Chondrocyte (in vitro differentiated cells): ENCODE measurements around the gene PDE4D. TPM values are rescaled to one million over a fixed set of nuclear protein-coding genes. Genes with fewer than 3 reads are reported as not detected.

Experiments used
- DNase-seq: peaks from one replicate; pipeline ENCODE4 v3.0.0; 2021; ENCODE audit warnings: mixed read lengths, low spot score
- H3K27ac Mint-ChIP-seq: one replicate; pipeline ENCODE4 v1.8.0; 2021; ENCODE audit warnings: mild to moderate bottlenecking, moderate library complexity, mixed read lengths; ENCODE audit not compliant: unreplicated experiment
- H3K27me3 Mint-ChIP-seq: 2 replicates; pipeline ENCODE4 v1.8.0; 2021; ENCODE audit warnings: low read depth, mixed read lengths
- H3K36me3 Mint-ChIP-seq: 2 replicates; pipeline ENCODE4 v1.8.0; 2021; ENCODE audit warnings: low read depth, mixed read lengths
- H3K4me1 Mint-ChIP-seq: 2 replicates; pipeline ENCODE4 v1.8.0; 2021; ENCODE audit warnings: low read depth, mild to moderate bottlenecking, mixed read lengths
- H3K4me3 Mint-ChIP-seq: one replicate; pipeline ENCODE4 v1.8.0; 2021; ENCODE audit warnings: mild to moderate bottlenecking, moderate library complexity, mixed read lengths; ENCODE audit not compliant: unreplicated experiment
- H3K9me3 Mint-ChIP-seq: 2 replicates; pipeline ENCODE4 v1.8.0; 2021; ENCODE audit warnings: low read depth, mixed read lengths
- CTCF ChIP-seq: fragments of 200-600 bp; sonication (generic); IDR thresholded peaks from 2 replicates; pipeline ENCODE4 v1.5.0; 2021; ENCODE audit warnings: antibody characterized with exemption, mild to moderate bottlenecking, moderate library complexity
- total RNA-seq: library from RNA; stranded (reverse); gene quantifications from 3 replicates; pipeline ENCODE4 v1.2.1, GENCODE V29; 2021

PDE4D gene
- total RNA-seq, 1 donor from 2014 or later = 21.1 TPM

GRCh38 chr5:59241552-59241951, 652.0 kb downstream of the PDE4D start:
- peaks cover 74% of the 10 kb centered on the region for H3K4me1 Mint-ChIP-seq
- DNase-seq = no peak
- no peaks in the 10 kb centered on the region for H3K36me3 Mint-ChIP-seq
- no peak overlapping the region for H3K4me3 Mint-ChIP-seq
- H3K27me3 Mint-ChIP-seq = no peaks in the 10 kb centered on the region
- H3K27ac Mint-ChIP-seq = peak overlapping the region; percentile 60
- H3K9me3 Mint-ChIP-seq = no peaks in the 10 kb centered on the region
- no peak for TF ChIP-seq CTCF

DNA sequence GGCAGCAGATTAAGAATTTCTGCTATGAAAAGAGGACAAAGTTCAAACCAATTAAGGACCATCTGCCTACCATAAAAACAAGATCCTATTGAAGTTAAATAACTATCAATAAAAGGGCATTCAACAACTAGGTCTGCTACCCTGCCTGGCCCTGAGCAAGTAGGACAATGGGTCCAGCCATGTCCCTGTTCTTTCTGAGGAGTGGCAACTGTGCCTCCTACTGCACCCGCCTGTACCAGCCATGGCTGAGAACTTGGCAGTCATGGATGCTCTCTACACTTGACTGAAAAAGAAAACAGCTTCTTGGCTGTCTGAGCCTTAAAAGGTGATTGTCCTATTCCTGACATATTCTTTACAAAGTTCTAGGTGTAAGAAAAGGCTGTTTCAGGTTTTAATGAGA, 652.4 kb downstream of the PDE4D start:
- H3K4me1 Mint-ChIP-seq = peaks cover 74% of the 10 kb centered on the region
- H3K27ac Mint-ChIP-seq = peak overlapping the region; percentile 60
- no peaks in the 10 kb centered on the region for H3K27me3 Mint-ChIP-seq
- TF ChIP-seq CTCF = no peak
- H3K9me3 Mint-ChIP-seq = no peaks in the 10 kb centered on the region
- H3K36me3 Mint-ChIP-seq = no peaks in the 10 kb centered on the region
- no peak for DNase-seq
- H3K4me3 Mint-ChIP-seq = no peak overlapping the region

- H3K9me3 Mint-ChIP-seq = no peaks in the 10 kb centered on the region
- peaks cover 79% of the 10 kb centered on the region for H3K4me1 Mint-ChIP-seq
- no peak for TF ChIP-seq CTCF
Measured at GRCh38 chr5:59238126-59238902, 655.2 kb downstream of the PDE4D start.

GRCh38 chr5:59236986-59237385, 656.5 kb downstream of the PDE4D start:
- no peaks in the 10 kb centered on the region for H3K36me3 Mint-ChIP-seq
- peaks cover 68% of the 10 kb centered on the region for H3K4me1 Mint-ChIP-seq
- H3K4me3 Mint-ChIP-seq = no peak overlapping the region
- no peaks in the 10 kb centered on the region for H3K27me3 Mint-ChIP-seq
- H3K27ac Mint-ChIP-seq = peak overlapping the region; percentile 87
- H3K9me3 Mint-ChIP-seq = no peaks in the 10 kb centered on the region
- no peak for TF ChIP-seq CTCF
- no peak for DNase-seq

More at GRCh38 chr5:59238126-59238902, 655.2 kb downstream of the PDE4D start:
- Mint-ChIP-seq H3K4me3 (no peak overlapping the region), H3K27me3 (no peaks in the 10 kb centered on the region), H3K27ac (no peak overlapping the region), H3K36me3 (no peaks in the 10 kb centered on the region)
- DNase-seq = no peak

DNA sequence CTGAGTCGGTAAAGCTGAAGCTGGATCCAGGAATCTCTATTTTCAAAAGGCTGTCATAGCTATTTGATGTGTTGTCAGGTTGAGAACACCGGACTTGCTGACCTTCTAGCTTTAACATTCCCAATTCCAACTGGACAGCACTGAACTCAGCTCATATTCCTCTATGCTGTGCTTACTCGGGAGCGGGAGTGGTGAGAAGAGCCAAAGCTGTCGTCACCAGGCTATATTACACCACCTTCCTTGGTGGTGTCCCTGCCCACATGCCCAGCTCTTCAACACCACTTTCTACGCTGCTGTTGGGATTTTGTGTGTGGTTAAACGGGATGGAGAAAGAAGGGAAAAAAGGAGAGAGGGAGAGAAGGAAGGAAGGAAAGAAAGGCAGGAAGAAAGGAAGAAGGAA, 657.1 kb downstream of the PDE4D start:
- no peaks in the 10 kb centered on the region for H3K27me3 Mint-ChIP-seq
- H3K4me1 Mint-ChIP-seq = peaks cover 62% of the 10 kb centered on the region
- no peak for DNase-seq
- H3K4me3 Mint-ChIP-seq = no peak overlapping the region
- no peaks in the 10 kb centered on the region for H3K9me3 Mint-ChIP-seq
- no peaks in the 10 kb centered on the region for H3K36me3 Mint-ChIP-seq
- TF ChIP-seq CTCF = no peak
- peak overlapping the region; percentile 87 for H3K27ac Mint-ChIP-seq
